GM12874 (cell line): Measurements from ENCODE around the gene LRRC8D.

ENCODE experiments used
- TF ChIP-seq, protein P1 (sequence below): IDR thresholded peaks from 2 replicates; pipeline ENCODE4 v1.5.1; 2011; ENCODE audit warnings: low read depth, mild to moderate bottlenecking, control low read depth, low read length, moderate library complexity; ENCODE audit not compliant: insufficient read depth

LRRC8D gene

DNA sequence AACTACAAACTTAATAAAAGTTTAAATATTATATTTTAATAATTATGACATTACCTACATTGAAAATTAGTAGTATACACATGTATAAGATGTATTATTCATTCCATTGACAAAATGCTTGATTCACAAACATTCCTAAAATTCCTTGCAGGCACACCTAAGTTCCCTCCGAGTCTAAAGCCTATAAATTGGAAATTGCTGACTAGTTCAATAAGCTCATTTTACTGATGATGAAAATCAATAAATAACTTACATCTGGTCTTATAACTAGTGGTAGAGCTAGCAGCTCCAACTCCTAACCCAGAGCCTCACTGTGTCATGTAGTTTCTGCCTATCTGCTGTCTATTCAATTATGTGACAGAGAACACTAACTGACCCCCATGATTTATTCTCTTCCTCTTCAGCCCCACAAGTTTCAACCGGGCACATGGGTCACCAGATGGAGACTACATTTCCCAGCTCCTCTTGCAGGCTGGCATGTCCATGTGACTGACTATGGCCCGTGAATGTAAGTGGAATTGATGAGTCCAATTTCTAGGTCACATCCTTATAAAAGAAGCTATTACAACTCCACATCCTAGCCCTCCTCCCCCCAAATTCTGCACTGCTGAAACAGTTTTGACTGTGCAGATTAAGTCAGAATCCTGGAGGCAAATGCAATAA is 29.6 kb upstream of the LRRC8D start:
- TF ChIP-seq, protein P1, sequence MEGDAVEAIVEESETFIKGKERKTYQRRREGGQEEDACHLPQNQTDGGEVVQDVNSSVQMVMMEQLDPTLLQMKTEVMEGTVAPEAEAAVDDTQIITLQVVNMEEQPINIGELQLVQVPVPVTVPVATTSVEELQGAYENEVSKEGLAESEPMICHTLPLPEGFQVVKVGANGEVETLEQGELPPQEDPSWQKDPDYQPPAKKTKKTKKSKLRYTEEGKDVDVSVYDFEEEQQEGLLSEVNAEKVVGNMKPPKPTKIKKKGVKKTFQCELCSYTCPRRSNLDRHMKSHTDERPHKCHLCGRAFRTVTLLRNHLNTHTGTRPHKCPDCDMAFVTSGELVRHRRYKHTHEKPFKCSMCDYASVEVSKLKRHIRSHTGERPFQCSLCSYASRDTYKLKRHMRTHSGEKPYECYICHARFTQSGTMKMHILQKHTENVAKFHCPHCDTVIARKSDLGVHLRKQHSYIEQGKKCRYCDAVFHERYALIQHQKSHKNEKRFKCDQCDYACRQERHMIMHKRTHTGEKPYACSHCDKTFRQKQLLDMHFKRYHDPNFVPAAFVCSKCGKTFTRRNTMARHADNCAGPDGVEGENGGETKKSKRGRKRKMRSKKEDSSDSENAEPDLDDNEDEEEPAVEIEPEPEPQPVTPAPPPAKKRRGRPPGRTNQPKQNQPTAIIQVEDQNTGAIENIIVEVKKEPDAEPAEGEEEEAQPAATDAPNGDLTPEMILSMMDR = no peak

- TF ChIP-seq, protein P1 = no peak
Measured at GRCh38 chr1:89794406-89794805, 26.4 kb upstream of the LRRC8D start.

- TF ChIP-seq, protein P1 = no peak
Measured at GRCh38 chr1:89799495-89799894, 21.3 kb upstream of the LRRC8D start.

DNA sequence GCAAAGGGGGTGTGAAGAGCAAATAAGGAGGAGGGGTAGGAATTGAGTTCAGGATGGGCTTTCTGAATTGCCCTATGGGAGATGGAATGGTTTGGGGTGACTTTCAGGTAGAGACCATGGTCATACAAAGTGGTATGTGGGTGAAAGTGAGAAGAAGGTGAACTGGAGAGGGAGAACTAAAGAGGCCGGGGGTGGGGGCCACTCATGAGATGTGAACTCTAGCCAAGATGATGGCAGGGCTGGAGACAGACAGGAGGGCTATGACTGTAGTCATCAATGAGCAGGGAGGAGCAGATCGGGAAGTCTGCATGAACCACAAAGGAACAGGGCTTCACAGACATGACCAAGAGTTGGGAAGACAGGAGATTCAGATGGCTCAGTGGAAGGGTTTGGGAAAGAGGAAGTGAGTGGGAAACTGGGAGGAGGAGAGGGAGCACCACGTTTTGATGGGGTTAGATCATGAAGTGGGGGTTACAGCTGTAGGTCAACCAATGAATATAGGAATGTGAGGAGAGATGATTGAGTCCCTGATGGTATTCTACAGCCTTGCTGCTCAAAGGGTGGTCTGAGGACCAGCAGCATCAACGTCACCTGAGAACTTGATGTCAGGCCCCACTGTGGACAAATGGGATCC is 20.7 kb upstream of the LRRC8D start:
- TF ChIP-seq, protein P1 = no peak

DNA sequence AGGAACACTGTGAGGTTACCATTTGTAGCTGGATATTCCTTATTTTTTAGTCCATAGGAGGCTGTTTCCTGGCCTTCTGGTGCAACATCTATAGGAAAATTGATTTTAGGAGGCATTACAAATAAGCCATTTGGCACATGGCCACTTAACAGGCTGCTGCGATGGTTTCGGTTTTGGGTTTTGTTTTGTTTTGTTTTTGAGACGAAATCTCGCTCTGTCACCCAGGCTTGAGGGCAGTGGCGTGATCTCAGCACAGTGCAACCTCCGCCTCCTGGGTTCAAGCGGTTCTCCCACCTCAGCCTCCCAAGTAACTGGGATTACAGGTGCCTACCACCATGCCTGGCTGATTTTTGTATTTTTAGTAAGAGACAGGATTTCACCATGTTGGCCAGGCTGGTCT is 20.1 kb upstream of the LRRC8D start:
- TF ChIP-seq, protein P1 = no peak

DNA sequence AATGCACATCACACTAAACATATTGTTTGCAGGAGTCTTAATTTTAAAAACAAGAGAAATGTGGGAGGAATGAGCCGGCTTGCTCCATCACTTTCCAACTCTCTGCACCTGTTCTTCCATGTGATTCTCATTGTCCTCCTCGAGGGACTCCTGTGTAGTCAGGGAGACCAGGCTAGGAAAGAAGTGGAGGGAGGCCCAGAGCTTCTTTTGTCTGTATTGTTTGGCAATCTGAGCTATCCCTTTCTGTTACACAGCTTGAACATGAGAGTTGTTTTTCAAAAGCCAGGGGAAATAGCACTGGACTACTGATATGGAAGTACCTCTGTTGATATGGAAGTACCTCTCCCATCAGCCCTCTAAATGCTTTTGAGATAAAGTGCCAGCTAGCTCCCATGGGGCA is 18.8 kb upstream of the LRRC8D start:
- TF ChIP-seq, protein P1 = no peak

GRCh38 chr1:89802841-89803240 is 18.0 kb upstream of the LRRC8D start:
- TF ChIP-seq, protein P1 = no peak
